Activated CD4-positive, alpha-beta T cell treated with anti-CD3 and anti-CD28 coated beads, Interleukin-2, amount 50 U/mL, for 24 hours (primary cell): ENCODE measurements around the gene SEC14L1.
"Not testable (repeated sequence)": the region's sequence is repeated elsewhere in the genome, so short reads cannot be mapped to it uniquely, and the experiment has no call there.

Experiments used
- DNase-seq, 2 donors: peaks; one replicate each; pipeline ENCODE4 v3.0.0-alpha.2; 2020; ENCODE audit warnings: low read depth in 1 of 2, low spot score in 1 of 2

Gene SEC14L1

DNA sequence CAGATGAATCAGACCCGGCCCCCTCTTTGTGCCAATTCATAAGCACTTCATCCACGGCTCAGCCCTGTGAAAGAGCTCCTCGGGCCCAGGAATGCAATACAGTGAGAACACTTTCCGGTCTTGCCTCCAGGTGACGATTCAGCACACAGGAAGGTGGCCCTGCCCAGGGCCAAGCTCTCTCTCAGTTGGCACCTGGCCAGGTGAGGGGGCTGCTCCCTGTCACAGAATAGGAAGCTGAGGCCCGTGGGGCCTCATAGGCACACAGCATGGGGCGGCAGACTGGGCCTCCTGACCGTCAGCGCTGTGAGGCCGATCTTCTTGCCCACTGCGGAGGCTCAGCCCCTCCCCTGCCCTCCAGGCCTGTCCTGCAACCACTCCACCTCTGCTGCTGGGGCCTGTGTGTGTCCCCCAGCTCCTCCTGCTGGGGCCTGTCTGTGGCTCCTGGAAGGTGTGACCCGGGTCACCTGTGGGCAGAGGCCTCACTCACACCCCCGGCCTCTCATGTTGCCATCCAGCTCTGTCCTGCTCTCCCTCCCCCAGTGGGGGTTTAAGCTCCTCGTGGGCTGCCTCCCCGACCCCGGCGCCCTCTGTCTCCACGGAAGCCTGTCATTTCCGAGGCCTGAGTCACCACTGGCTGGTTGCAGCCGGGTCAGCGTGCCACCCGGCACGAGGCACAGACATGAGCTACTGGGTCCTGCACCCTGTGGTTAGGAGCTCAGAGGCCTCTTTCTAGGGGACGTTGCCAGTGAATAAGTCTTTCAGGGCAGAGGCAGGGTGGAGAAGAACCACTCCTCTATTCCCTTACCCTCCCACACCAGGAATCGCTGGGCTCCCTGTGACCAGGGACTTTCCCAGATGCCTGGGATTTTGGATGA is 114.4 kb downstream of the SEC14L1 start:
- no peak for DNase-seq

DNA sequence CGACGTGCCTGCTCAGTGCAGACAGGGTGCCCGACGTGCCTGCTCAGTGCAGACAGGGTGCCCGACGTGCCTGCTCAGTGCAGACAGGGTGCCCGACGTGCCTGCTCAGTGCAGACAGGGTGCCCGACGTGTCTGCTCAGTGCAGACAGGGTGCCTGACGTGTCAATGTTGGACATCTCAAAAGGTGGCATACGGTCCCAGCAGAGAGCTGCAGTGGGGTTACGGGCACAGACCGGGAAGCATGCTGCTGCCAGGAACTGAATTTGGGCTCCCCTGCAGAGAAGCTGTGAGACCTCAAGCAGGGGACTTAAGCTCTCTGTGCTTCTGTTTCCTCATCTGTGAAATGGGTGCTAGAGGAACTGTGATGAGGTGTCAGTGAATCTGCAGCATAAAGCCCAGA is 115.2 kb downstream of the SEC14L1 start:
- DNase-seq: not testable (repeated sequence)

DNA sequence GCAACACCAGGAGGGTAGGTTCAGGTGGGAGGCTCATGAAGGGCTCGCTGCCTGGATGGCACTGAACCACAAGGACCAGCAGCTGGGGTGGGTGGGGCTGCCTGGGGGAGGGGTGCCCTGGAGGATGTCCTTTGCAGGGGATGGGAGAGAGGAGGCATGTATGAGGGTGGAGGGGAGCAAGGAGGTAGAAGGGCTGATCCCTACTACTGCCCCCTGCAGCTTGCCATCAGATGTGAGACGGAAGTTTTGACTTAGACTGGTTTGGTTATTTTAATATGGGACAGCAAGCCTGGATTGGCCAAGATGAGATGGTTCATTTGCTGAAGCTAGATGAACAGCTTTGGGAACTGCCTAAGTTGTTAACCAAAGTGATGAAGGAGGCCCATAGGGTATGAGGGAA is 115.9 kb downstream of the SEC14L1 start:
- DNase-seq: no peak

DNA sequence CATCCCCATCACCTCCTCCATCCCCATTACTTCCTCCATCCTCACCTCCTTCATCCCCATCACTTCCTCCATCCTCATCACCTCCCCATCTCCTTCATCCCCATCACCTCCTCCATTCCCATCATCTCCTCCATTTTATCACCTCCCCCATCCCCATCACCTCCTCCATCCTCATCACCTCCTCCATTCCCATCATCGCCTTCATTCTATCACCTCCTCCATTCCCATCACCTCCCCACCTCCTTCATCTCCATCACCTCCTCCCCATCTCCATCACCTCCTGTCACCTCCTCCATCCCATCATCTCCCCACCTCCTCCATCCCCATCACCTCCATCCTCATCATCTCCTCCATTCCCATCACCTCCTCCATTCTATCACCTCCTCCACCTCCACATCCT is 116.4 kb downstream of the SEC14L1 start:
- DNase-seq: no peak

DNA sequence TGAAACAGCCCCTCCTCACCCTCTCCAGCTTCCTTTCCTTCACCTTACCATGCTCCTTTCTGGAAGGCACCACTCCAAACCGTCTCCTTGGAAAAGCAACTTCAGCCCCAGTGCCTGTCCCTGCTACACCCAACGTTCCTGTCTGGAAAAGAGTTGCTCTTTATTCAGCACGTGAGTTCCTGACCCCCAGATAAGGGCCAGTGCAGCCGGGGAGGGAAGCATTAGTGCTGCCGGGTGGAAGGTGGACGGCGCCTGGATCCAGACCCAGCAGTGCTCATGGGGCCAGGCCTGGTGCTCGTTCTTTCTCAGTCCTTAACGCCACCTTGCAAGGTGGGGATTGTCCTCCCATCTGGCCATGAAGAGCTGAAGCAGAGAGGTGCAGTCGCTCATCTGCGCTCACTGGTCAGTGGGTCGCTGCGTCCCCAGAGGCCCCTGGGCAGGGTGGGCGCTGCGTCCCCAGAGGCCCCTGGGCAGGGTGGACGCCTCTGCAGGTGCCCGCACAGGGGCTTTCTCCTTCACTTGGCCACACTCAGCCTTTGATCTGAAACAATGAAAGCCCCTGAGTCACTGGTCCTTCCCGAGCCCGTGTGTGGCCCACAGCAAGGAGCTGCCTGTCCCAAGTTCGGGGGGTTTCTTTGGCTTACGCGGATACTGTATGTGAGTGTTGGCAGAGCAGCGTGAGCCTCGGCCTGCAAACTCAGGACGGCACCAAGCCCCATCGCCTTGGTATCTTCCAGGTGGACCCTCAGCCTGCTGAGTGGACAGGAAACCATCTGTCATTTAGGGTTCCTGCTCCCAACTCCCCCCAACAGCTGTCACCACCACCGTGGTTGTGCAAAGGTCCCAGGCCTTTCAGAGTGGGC is 117.1 kb downstream of the SEC14L1 start:
- DNase-seq: no peak

DNA sequence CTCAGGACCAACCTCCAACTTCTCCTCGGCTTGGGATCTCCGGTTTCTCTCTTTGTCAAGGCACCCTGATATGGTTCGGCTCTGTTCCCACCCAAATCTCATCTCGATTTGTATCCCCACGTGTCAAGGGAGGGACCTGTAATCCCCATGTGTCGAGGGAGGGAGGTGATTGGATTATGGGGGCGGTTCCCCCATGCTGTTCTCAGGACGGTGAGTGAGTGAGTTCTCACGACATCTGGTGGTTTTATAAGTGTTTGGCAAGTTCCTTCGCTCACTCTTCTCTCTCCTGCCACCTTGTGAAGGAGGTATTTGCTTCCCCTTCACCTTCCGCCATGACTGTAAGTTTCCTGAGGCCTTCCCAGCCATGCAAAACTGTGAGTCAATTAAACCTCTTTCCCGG is 117.9 kb downstream of the SEC14L1 start:
- DNase-seq: no peak

DNA sequence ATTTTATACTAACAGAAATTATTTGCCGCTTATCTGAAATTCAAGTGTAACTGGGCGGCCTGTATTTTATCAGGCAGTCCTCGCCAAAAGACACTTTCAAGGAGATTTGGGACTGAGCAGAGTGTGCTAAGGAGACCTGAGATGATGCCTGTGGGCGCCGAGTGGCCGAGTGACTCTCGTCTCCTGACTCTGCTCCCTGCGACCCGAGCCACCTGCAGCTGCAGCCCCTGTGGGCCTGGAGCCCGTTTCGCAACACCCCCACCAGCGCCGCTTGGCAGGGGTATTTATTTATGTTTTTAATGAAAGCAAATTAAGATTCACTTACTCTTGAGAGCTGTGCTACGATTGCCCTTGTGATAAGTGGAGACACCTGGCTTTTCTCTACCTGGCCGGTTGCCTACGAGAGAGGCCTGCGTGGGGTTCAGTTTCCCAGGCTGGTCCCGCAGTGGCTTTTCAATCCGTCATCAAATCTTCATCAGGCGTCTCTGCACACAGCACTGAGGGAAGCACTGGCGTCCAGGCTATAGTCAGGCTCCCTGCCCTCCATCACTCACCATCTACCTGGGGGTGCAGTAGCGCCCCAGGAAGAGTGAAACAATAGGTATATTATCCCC is 124.0 kb downstream of the SEC14L1 start:
- DNase-seq: no peak

DNA sequence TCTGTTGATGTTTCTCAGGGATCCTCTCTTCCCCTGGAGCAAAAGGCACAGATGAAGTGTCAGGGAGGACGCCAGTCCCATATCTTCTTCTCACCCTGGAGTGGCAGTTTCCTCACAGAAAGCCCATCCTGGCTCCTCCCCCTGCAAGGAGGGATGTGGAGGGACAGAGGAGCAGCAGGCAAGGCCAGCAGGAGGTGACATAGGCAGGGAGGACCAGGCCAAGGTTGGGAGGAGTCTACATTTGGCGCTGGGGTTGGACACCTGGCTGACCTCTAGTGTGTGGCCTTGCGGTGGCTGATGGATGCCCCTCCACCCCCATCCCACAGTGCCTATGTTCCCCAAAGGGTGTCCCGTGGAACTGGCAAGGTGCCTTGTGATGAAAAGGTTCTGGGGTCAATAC is 125.4 kb downstream of the SEC14L1 start:
- DNase-seq: no peak
